NCI-H446 treated with DMSO at 0.1 percent for 48 hours (cell line): Measurements from ENCODE around the gene C16orf86.

Experiments
- DNase-seq: peaks from one replicate; lab custom pipeline; 2025; lab: John Stamatoyannopoulos, UW

C16orf86 gene

DNA sequence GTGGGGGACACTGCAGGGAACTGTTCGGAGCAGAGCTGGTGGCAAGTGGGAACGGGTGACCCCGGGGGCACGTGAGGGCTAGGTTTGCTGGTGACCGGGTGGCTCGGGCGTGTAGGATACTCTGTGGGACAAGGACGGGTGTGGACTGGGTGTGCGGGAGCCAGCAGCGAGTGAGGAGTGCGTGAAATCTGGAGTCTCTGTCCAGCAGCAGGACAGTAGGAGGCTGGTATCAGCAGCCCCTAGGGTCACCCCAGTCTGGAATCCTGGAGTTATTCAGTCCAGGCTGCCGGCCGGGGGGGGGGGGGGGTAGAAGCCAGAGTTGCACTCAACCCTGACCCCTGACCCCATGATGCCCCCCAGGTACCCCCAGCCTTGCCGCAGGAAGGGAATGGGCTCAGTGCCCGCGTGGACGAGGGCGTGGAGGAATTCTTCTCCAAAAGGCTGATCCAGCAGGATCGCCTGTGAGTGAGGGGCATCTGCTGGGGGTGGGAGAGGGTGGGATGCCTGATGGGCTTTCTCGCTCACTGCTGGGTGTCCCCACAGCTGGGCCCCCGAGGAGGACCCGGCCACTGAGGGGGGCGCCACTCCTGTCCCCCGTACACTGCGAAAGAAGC, 12.7 kb upstream of the C16orf86 start:
- DNase-seq: no peak

DNA sequence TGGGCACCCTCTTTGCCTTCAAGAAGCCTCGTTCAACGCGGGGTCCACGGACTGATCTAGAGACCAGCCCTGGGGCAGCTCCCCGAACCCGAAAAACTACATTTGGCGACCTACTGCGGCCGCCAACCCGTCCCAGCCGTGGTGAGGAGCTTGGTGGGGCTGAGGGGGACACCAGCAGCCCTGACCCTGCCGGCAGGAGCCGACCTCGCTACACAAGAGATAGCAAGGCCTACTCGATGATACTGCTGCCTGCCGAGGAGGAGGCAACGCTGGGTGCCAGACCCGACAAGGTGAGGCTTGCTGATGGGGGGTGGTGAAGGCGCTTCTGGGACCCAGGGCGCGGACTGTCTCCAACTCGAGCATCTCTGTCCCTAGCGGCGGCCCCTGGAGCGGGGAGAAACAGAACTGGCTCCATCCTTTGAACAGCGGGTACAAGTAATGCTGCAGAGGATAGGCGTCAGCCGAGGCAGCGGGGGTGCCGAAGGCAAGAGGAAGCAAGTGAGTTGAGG, 12.2 kb upstream of the C16orf86 start:
- no peak for DNase-seq

DNA sequence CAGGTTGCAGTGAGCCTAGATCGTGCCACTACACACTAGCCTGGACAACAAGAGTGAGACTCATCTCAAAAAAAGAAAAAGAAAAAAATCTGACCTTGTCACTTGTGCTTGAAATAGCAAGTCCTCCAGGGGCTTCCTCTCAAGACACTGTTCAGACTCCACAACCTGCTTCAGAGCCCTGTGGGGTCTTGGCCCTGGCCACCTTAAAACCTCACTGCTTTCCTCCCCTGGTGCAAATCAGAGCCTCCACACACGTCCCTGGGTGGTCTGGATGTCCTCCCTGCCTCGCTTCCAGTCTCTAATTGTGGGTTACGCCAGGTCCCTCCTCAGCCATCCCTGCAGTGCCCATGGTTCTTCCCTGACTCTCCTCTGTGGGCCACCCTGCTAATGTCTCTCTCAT, 11.3 kb upstream of the C16orf86 start:
- no peak for DNase-seq

DNA sequence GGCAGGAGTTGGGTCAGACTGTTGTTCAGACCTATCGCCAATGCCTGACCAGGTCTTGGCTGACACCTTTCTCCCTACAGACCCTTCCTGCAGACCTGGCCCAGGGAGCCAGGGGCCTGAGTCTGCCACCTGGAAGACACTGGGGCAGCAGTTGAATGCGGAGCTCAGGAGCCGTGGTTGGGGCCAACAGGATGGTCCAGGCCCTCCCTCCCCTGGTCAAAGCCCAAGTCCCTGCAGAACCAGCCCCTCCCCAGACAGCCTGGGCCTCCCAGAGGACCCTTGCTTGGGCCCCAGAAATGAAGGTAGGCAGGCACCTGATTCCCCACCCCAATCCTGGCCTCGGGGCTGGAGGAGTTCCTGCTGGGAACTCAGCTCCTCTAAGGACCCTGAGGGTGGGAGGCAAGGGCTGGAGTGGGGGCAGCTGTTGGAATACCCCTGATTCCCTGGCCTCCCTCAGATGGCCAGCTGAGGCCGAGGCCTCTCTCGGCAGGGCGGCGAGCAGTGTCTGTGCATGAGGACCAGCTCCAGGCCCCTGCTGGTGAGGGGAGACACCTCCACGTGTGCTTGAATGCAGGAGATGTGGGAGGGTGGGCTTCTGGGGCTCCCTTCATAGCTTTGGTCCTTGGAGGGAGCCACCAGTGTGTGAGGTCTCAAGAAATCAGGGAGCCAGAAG, 10.1 kb upstream of the C16orf86 start:
- DNase-seq: no peak

DNA sequence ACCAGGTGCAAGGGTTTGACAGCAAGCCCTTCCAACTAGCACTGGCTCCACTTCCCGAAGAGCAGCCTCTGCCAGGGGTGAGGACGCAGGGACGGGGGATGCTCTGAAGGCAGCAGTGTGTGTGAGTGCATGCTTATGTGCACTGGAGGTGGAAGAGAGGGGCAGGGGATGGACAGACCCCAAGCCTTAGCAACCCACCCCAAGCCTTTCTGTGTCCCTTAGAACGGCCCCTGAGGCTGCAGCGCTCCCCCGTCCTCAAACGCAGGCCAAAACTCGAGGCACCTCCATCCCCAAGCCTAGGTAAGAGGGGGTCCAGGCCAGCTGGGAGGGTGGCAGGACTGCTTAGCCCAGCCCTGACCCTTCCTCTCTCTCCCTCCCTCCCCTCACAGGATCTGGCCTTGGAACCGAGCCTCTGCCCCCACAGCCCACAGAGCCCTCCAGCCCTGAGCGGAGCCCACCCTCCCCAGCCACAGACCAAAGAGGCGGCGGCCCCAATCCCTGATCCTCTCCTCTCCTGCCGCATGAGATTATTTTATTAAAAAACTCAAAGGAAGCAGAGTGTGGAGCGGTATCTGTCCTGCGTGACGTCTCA, 9.5 kb upstream of the C16orf86 start:
- DNase-seq: no peak

- DNase-seq: no peak
Observed at GRCh38 chr16:67657751-67658518, 8.7 kb upstream of the C16orf86 start.

DNA sequence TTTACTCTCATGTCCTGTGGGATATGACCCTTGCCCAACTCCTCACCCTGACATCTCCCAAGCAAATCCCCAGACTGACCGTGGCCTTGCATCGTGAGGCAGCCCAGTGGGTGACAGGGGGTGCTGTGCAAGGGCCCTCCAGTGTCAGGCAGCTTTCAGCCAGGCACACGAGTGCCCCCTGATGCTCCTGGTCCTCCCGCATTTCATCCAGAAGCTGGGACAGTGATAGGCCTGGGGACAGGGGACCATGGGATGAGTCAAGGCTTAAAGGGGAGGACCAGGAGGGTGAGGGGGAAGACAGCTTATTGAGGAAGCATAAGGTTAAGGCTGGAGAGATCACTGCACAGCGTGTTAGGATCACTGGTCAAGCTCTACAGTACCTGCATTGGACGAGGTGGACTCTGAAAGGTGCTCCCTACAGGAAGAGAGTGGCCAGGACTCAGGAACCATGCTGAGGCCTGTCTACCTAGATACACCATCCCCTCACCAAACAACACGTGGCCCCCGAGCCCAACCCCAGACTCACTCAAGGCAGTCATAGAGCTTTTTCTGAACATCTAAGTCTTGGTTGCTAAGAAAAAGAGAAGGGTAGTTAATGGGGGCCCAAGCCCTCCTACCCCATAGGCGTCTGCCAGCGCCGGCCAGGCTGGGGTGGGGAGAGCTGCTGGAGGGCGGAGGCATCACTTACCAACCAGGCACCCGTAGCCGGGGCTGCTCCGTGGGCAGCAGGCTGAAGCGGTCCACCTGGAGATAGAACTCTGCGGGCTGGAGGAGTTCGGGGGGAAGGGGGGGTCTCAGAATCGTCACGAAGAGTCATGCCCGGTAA, 7.6 kb upstream of the C16orf86 start:
- no peak for DNase-seq

DNA sequence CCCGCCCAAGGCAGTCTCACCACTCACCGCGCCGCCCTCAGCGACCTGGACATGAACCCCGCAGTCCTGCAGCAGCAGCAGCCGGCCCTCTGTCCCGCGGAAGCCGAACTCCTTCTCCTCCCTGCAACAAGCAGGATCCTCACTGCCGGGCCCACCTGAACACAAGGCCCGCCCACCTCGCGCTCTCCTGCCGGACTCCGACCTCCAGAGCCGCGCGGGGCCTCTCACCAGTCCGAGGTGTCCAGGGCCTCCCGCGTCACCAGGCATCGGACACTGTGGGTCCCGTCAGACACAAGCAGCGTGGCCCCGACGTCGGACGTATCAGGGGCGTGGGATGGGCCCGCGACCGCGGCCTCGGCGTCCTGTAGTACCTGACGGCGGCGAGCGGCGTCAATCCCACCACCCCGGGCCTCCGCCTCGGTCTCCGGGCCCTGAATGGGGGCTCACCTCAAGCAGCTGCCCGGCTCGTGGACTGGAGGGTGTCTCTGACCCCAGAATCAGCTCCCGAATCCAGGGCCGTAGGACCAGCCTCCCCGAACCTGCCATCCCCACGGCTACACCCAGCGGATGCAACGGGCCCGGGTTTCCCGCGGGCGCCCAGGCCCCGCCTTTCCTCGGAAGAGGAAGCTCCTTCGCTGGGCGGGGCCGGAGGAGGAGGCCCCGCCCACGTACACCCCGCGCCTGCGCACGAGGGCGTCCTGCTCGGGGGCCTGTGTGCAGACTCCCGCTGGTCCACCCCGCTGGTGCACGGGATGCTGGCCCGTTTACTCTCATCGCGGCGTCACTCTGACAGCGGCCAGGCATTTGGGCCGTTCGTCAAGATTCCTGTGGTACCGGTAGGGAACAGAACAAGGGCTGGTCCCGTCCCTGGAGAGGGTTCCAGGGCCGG, 6.7 kb upstream of the C16orf86 start, which contains the start of gene ACD:
Gene ACD (minus strand): TSS at position 586 of the 889 bp plus-strand sequence. CDS start 40 bp downstream, at position 546.
- DNase-seq: peak; percentile 57

DNA sequence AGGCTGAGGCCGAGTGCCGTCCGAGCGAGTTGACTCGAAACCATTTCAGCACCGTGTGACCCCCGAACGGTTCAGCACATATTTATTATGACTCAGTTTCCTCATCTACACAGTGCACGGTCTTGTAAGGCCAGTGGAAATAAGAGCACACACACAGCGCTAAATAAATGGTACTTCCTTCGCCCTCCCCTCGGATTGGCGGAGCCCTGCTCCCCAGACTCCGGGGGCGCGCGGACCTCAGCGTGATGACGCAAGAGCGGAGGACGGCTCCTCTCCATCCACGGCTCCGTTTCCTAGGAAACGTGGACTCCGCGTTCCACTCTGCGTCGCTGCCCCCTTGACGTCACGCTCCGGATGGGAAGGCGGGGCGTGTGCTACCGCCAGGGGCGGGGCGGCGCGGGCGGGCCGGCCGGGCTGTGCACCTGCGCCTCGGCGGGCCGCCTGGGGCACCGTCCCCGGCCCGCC, 6.0 kb upstream of the C16orf86 start, which contains the start of gene PARD6A:
Gene PARD6A (plus strand): TSS at position 397 of the 465 bp plus-strand sequence. CDS start 79 bp downstream, outside the sequence.
- peak; percentile 86 for DNase-seq

GRCh38 chr16:67661101-67661761, 5.4 kb upstream of the C16orf86 start:
- no peak for DNase-seq

GRCh38 chr16:67661886-67662652, 4.5 kb upstream of the C16orf86 start:
- no peak for DNase-seq

GRCh38 chr16:67662653-67663010, 4.0 kb upstream of the C16orf86 start:
- DNase-seq: no peak

DNA sequence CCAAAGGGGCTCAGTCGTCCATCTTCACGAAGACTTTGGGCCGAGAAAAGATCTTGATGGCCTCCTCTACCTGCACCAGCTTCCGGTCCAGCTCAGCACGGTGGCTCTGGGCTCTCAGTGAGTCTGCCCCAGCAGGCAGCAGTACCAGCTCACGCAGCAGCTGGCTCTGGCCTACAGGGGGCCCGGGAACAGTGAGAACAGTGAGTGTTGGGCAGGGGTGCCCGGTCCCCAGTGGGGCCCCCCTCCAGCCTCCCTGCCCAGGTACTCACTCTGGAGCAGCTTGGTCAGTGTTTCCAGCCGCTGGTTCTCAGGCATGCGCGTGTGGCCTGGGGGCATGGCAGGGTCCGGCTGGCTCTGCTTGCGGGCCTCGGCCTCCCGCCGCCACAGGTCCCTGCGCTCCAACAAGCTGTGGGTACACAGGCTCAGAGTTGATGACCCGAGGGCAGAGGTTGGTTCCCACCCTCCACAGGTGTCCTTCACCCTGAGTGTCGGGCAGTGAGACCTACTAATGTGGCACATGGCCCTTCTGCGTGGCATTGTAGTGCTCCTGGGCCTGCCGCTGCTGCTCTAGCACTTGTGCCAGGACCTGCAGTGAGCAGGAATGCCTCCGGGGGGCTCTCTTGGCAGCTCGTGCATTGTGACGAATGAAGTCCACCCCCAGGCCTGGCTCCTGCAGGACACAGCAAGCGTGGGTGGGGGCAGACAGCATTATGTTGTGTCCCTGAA, 3.3 kb upstream of the C16orf86 start:
- no peak for DNase-seq

DNA sequence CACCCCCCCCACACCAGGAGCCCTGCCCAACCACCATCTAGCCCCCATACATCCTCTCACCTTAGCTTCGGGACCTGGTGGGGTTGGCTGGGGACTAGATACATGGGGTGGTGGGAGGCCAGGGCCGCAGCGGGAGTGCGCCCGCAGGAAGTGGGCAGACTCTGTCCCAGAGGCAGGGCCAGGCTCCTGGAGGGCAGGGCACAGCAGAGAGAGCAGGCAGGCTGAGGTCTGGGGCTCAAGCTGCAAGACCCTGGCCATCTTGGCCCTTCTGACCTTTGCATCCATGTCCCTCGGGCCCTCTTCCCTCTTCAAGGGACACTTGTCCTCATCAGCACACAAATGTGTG, 2.8 kb upstream of the C16orf86 start:
- DNase-seq: no peak

DNA sequence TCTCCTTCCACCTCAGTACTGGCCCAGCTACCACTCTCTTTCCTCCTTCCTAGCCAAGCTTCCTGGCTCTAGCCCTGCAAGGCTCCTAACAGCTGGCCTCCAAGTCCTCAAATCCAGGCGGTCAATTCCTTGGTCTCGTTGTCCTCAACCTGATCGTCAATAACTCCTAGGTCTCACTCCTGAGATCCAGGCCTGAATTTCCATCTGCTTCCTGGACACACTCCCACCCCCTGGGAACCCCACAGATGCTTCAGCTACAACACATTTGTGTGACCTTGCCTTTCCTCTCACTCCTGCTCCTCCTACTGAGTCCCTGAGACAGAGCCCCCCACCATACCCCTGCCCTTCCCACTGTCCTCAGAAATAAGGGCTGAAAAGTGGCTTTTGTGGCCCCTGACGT, 2.4 kb upstream of the C16orf86 start:
- DNase-seq: no peak

DNA sequence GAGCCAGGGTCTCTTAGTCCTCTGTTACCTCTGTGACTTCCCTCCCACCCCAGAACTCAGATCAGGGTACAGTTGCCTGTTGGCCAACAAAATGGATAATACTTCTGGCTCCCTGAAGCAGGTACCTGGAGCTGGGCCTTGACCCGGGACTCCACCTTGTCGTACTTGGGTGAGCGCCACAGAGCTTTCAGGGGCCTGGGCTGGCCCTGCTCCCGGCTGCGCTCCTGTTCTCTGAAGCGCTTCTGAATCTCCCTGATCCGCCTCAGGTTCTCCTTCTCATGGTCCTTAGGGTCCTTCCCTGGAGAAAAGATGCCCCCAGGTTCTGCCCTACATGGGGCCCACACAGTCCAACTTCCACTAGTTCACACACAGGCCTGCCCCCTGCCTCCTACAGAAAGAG, 1.7 kb upstream of the C16orf86 start:
- no peak for DNase-seq

DNA sequence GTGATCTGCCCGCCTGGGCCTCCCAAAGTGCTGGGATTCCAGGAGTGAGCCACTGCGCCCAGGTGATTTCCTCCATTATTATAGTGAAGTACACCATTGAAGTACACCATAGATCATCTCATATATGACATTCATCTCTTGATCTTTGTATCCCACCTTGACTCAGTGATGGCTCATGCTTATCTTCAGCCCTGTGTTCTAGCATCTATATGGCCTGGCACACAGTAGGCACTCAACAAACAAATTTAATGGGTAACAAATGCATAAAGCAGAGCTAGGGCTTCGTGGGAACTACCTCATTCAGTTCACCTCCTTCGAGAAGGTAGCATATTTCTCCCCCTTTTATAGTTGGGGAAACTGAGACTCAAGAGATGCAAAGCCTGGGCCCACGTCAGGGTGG, 1.0 kb upstream of the C16orf86 start:
- DNase-seq: no peak

DNA sequence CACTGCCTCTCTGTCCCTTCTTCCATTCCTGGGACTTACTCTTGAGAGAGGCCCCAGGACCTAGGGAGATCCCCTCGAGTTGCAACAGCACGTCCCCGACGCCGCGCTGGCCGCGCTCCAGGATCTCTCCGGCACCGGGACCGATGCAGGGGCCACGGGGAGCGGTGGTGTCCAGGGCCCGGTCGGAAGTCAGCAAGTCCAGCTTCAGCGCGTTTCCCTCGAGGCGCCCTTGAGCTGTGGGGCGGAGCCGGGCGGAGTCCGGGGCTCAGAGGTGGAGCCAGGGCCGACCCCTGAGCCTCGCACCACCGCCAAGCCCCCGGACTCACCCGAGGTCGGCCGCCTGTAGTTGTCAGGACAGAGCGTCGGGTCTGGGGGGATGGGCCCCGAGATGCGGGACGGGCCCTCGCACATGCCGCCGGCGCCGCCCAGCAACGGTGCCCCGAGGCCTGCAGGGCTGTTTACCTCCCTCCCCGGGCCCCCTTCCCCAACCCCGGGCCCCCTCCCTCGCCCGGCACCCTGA, 522 bp upstream of the C16orf86 start:
- DNase-seq: no peak
